ENCODE data around the gene NEDD8. TPM values are rescaled to one million over a fixed set of nuclear protein-coding genes. Genes with fewer than 3 reads are reported as not detected.

NEDD8 gene
- total RNA-seq, 1 experiment from 2014 or later: 178 TPM

DNA sequence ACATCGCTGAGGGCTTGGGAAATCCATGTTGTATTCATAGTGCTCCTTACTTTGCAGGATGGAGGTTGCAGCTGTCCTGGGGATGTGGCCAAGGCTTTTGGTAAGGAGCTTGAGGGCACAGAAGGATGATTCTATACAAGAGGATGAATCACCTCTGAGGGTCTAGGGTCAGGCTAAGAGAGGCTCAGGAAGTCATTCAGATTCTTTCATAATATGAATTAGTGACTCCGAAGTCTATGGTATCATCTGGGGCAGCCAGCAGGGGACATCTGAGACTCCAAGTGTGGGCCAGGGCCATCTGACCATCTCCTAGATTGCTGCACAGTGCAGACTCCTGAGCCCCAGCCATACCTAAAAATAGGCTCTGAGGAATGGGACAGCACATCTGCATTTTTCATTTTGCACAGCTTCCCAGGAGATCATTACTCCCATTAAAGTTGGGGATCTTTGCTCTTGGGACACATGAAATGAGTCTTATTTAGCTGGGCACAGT lies 5.3 kb upstream of the NEDD8 start:
- ChIA-PET CTCF (interaction anchor here (0.9 to 1.1 kb wide), 2 partner anchors 34 to 194 kb away, joined by 3 read pairs; partner anchors contain the start of gene RABGGTA), RAD21 (ENCODE audit: low non-redundant PET in 1 of 2, low total read pairs in 2 of 2, uncharacterized antibody in 2 of 2, unreplicated experiment in 2 of 2) (no interaction called here), POLR2A (no interaction called here)
- Histone ChIP-seq H3K79me2 (ENCODE audit: insufficient read depth, low read length) (peaks cover 46% of the 10 kb centered on the region), H3K36me3 (ENCODE audit: control insufficient read depth in 1 of 2, insufficient read depth in 2 of 2, low read length in 2 of 2) (peaks cover 45 to 59% of the 10 kb centered on the region in 2 experiments; a peak in 3 of 4 replicates), H3K4me2 (ENCODE audit: low read length) (no peak overlapping the region), H3K27me3 (ENCODE audit: insufficient read depth, low read length) (no peaks in the 10 kb centered on the region), H3K9me3 (ENCODE audit: control insufficient read depth in 1 of 2, insufficient read depth in 1 of 2, low read depth in 1 of 2, low read length in 2 of 2) (no peaks in the 10 kb centered on the region), H3K27ac (ENCODE audit: low read depth, low read length) (no peak overlapping the region), H3K4me3 (replicated peaks in 1 of 2; ENCODE audit: low read depth in 1 of 2, low read length in 2 of 2) (no peak overlapping the region), H4K20me1 (ENCODE audit: insufficient read depth) (no peaks in the 10 kb centered on the region), H3K9me2 (ENCODE audit: insufficient read depth) (no peaks in the 10 kb centered on the region), H3K9ac (ENCODE audit: low read length) (no peak overlapping the region), H3K4me1 (ENCODE audit: control insufficient read depth in 1 of 2, insufficient read depth in 2 of 2, low read length in 2 of 2) (peaks cover 11 to 38% of the 10 kb centered on the region in 2 experiments), H2AFZ (ENCODE audit: low read depth, low read length, poor library complexity, severe bottlenecking) (no peak overlapping the region)
- intact Hi-C loops (cut with micrococcal nuclease): no loop called here
- TF ChIP-seq EZH2 (IDR thresholded peaks at IDR 0.05) (no peak), MAX (IDR thresholded peaks at IDR 0.05) (no peak), RAD21 (IDR thresholded peaks at IDR 0.05; ENCODE audit: low read depth) (no peak), YY1 (IDR thresholded peaks at IDR 0.05; ENCODE audit: extremely low read depth, insufficient replicate concordance, low read depth, low read length) (no peak), ZFX (IDR thresholded peaks at IDR 0.05) (no peak)
- no peak for DNase-seq (ENCODE audit: low read depth, low spot score)
- no peak for ATAC-seq
- BruUV-seq (replicated peaks): no TSS peak

GRCh38 chr14:24236689-24237462 lies 4.7 kb upstream of the NEDD8 start:
- Histone ChIP-seq H3K9me3 (ENCODE audit: control insufficient read depth in 1 of 2, insufficient read depth in 1 of 2, low read depth in 1 of 2, low read length in 2 of 2) (no peaks in the 10 kb centered on the region), H3K4me1 (ENCODE audit: control insufficient read depth in 1 of 2, insufficient read depth in 2 of 2, low read length in 2 of 2) (peaks cover 11 to 33% of the 10 kb centered on the region in 2 experiments), H2AFZ (ENCODE audit: low read depth, low read length, poor library complexity, severe bottlenecking) (no peak overlapping the region), H3K4me2 (ENCODE audit: low read length) (no peak overlapping the region), H3K9ac (ENCODE audit: low read length) (no peak overlapping the region), H3K27ac (ENCODE audit: low read depth, low read length) (no peak overlapping the region), H3K79me2 (ENCODE audit: insufficient read depth, low read length) (peaks cover 48% of the 10 kb centered on the region), H3K27me3 (ENCODE audit: insufficient read depth, low read length) (no peaks in the 10 kb centered on the region), H3K4me3 (replicated peaks in 1 of 2; ENCODE audit: low read depth in 1 of 2, low read length in 2 of 2) (no peak overlapping the region), H3K9me2 (ENCODE audit: insufficient read depth) (no peaks in the 10 kb centered on the region), H4K20me1 (ENCODE audit: insufficient read depth) (no peaks in the 10 kb centered on the region), H3K36me3 (ENCODE audit: control insufficient read depth in 1 of 2, insufficient read depth in 2 of 2, low read length in 2 of 2) (peaks cover 45 to 59% of the 10 kb centered on the region in 2 experiments; a peak in 3 of 4 replicates)
- DNase-seq (ENCODE audit: low read depth, low spot score): no peak
- POLR2A ChIA-PET: no interaction called here
- RAD21 ChIA-PET (ENCODE audit: low non-redundant PET in 1 of 2, low total read pairs in 2 of 2, uncharacterized antibody in 2 of 2, unreplicated experiment in 2 of 2): no interaction called here
- CTCF ChIA-PET: no interaction called here
- no TSS peak for BruUV-seq (replicated peaks)
- TF ChIP-seq POLR2AphosphoS5 (IDR thresholded peaks at IDR 0.05; ENCODE audit: low read depth, low read length) (no peak), MAX (IDR thresholded peaks at IDR 0.05) (no peak)
- intact Hi-C loops (cut with micrococcal nuclease): no loop called here
- no peak for ATAC-seq

All from HCT116 (cell line).